Prostate gland (tissue), 2 donors: Measurements from ENCODE around the gene PGA4.

Experiments
- POLR2A ChIP-seq: fragments of 450-650 bp; IDR thresholded peaks from one replicate; pipeline ENCODE4 v1.6.1; 2016; ENCODE audit warnings: antibody characterized with exemption, mild to moderate bottlenecking
- POLR2AphosphoS5 ChIP-seq: sonication (generic); formaldehyde crosslinking; IDR thresholded peaks from one replicate; pipeline ENCODE4 v1.6.1; 2017; ENCODE audit warnings: antibody characterized with exemption
- TF ChIP-seq, protein P1 (sequence below), 4 experiments: fragments of 200-600 bp in 2 of 4; fragments of 450-650 bp in 2 of 4; sonication (generic) in 2 of 4; IDR thresholded peaks; 1 replicate in 3 of 4; 2 replicates in 1 of 4; pipeline ENCODE4 v1.5.1; 2016 to 2019; ENCODE audit warnings: antibody characterized with exemption in 4 of 4, mild to moderate bottlenecking in 2 of 4, moderate library complexity in 2 of 4

- TF ChIP-seq, protein P1, sequence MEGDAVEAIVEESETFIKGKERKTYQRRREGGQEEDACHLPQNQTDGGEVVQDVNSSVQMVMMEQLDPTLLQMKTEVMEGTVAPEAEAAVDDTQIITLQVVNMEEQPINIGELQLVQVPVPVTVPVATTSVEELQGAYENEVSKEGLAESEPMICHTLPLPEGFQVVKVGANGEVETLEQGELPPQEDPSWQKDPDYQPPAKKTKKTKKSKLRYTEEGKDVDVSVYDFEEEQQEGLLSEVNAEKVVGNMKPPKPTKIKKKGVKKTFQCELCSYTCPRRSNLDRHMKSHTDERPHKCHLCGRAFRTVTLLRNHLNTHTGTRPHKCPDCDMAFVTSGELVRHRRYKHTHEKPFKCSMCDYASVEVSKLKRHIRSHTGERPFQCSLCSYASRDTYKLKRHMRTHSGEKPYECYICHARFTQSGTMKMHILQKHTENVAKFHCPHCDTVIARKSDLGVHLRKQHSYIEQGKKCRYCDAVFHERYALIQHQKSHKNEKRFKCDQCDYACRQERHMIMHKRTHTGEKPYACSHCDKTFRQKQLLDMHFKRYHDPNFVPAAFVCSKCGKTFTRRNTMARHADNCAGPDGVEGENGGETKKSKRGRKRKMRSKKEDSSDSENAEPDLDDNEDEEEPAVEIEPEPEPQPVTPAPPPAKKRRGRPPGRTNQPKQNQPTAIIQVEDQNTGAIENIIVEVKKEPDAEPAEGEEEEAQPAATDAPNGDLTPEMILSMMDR (IDR thresholded peaks at IDR 0.05) = no peak
- TF ChIP-seq POLR2AphosphoS5 (no peak), POLR2A (no peak)
Observed at GRCh38 chr11:61280883-61281580, 58.9 kb downstream of the PGA4 start.
